HCEC 1CT (cell line): ENCODE results near the gene NBPF14.
"Not testable (repeated sequence)": the region's sequence is repeated elsewhere in the genome, so short reads cannot be mapped to it uniquely, and the experiment has no call there.

ENCODE experiments used
- DNase-seq: peaks from one replicate; pipeline ENCODE4 v3.0.0-alpha.2; 2017

The NBPF14 gene

GRCh38 chr1:148595911-148596310 lies at the start of gene NBPF14:
Gene NBPF14 (minus strand): TSS chr1:148596011. CDS start chr1:148595717, 294 bp downstream.
- not testable (repeated sequence) for DNase-seq

GRCh38 chr1:148625451-148625850 lies 29.6 kb upstream of the NBPF14 start:
- DNase-seq: not testable (repeated sequence)

GRCh38 chr1:148618216-148618615 lies 22.4 kb upstream of the NBPF14 start:
- not testable (repeated sequence) for DNase-seq

GRCh38 chr1:148605266-148605665 lies 9.5 kb upstream of the NBPF14 start:
- DNase-seq: not testable (repeated sequence)

GRCh38 chr1:148595360-148595759 lies 451 bp downstream of the NBPF14 start:
- not testable (repeated sequence) for DNase-seq

- not testable (repeated sequence) for DNase-seq
Measured at GRCh38 chr1:148591098-148591497, 4.7 kb downstream of the NBPF14 start.

- peak; percentile 1 for DNase-seq
Measured at GRCh38 chr1:148532158-148532557, 63.7 kb downstream of the NBPF14 start.

GRCh38 chr1:148529101-148529567 lies 66.7 kb downstream of the NBPF14 start:
- peak; percentile 59 for DNase-seq

- not testable (repeated sequence) for DNase-seq
Measured at GRCh38 chr1:148528591-148528990, 67.2 kb downstream of the NBPF14 start.

- not testable (repeated sequence) for DNase-seq
Measured at GRCh38 chr1:148526587-148526986, 69.2 kb downstream of the NBPF14 start.

- DNase-seq: not testable (repeated sequence)
Measured at GRCh38 chr1:148523205-148524144, 72.3 kb downstream of the NBPF14 start.

GRCh38 chr1:148522561-148523204 lies 73.1 kb downstream of the NBPF14 start:
- DNase-seq: peak; percentile 96

- peak; percentile 80 for DNase-seq
Measured at GRCh38 chr1:148522072-148522471, 73.7 kb downstream of the NBPF14 start.

- not testable (repeated sequence) for DNase-seq
Measured at GRCh38 chr1:148514310-148514709, 81.5 kb downstream of the NBPF14 start.

- peak; percentile 82 for DNase-seq
Measured at GRCh38 chr1:148512571-148513184, 83.1 kb downstream of the NBPF14 start.

GRCh38 chr1:148493933-148494332 lies 101.9 kb downstream of the NBPF14 start:
- DNase-seq: not testable (repeated sequence)

- DNase-seq: not testable (repeated sequence)
Measured at GRCh38 chr1:148483029-148483428, 112.8 kb downstream of the NBPF14 start, which contains the start of gene PPIAL4G. Gene PPIAL4G (minus strand): TSS chr1:148483302. CDS start chr1:148483252, 50 bp downstream.
